ENCODE data around the gene B4GALNT3.

B4GALNT3 gene

GRCh38 chr12:507391-507796 lies 47.7 kb downstream of the B4GALNT3 start:
- TF ChIP-seq CTCF (IDR thresholded peaks at IDR 0.05; ENCODE audit: control insufficient read depth, insufficient read depth, low read depth, low read length, missing control alignments): no peak
- no peak for DNase-seq (ENCODE audit: low read depth)
- no peak overlapping the region for H3K4me3 ChIP-seq (ENCODE audit: control insufficient read depth, low read depth, low read length)

GRCh38 chr12:508145-508544 lies 48.4 kb downstream of the B4GALNT3 start:
- DNase-seq (ENCODE audit: low read depth): no peak
- TF ChIP-seq CTCF (IDR thresholded peaks at IDR 0.05; ENCODE audit: control insufficient read depth, insufficient read depth, low read depth, low read length, missing control alignments): no peak
- no peak overlapping the region for H3K4me3 ChIP-seq (ENCODE audit: control insufficient read depth, low read depth, low read length)

GRCh38 chr12:508795-509194 lies 49.1 kb downstream of the B4GALNT3 start:
- no peak overlapping the region for H3K4me3 ChIP-seq (ENCODE audit: control insufficient read depth, low read depth, low read length)
- no peak for TF ChIP-seq CTCF (IDR thresholded peaks at IDR 0.05; ENCODE audit: control insufficient read depth, insufficient read depth, low read depth, low read length, missing control alignments)
- no peak for DNase-seq (ENCODE audit: low read depth)

- H3K4me3 ChIP-seq (ENCODE audit: control insufficient read depth, low read depth, low read length): no peak overlapping the region
- no peak for DNase-seq (ENCODE audit: low read depth)
- TF ChIP-seq CTCF (IDR thresholded peaks at IDR 0.05; ENCODE audit: control insufficient read depth, insufficient read depth, low read depth, low read length, missing control alignments): no peak
Observed at GRCh38 chr12:509500-509899, 49.8 kb downstream of the B4GALNT3 start.

- no peak for TF ChIP-seq CTCF (IDR thresholded peaks at IDR 0.05; ENCODE audit: control insufficient read depth, insufficient read depth, low read depth, low read length, missing control alignments)
- no peak overlapping the region for H3K4me3 ChIP-seq (ENCODE audit: control insufficient read depth, low read depth, low read length)
- no peak for DNase-seq (ENCODE audit: low read depth)
Observed at GRCh38 chr12:510071-510825, 50.5 kb downstream of the B4GALNT3 start.

- no peak for TF ChIP-seq CTCF (IDR thresholded peaks at IDR 0.05; ENCODE audit: control insufficient read depth, insufficient read depth, low read depth, low read length, missing control alignments)
- H3K4me3 ChIP-seq (ENCODE audit: control insufficient read depth, low read depth, low read length): no peak overlapping the region
- no peak for DNase-seq (ENCODE audit: low read depth)
Observed at GRCh38 chr12:512933-513332, 53.2 kb downstream of the B4GALNT3 start.
